Right renal cortex interstitium (tissue), 3 donors: ENCODE data around the gene ZNF185. TPM values are rescaled to one million over a fixed set of nuclear protein-coding genes. Genes with fewer than 3 reads are reported as not detected.
"Not testable (repeated sequence)": the region's sequence is repeated elsewhere in the genome, so short reads cannot be mapped to it uniquely, and the experiment has no call there.

Experiments used
- DNase-seq, 3 donors: peaks; one replicate each; pipeline ENCODE4 v3.0.0-alpha.2; 2013; ENCODE audit warnings: low read depth in 3 of 3, low spot score in 2 of 3
- polyA plus RNA-seq, 3 donors: library from polyadenylated mRNA; unstranded; fragments of 120-200 nt; gene quantifications; one replicate each; pipeline ENCODE4 v1.2.1, GENCODE V29; 2013; ENCODE audit not compliant: insufficient read length in 3 of 3

The ZNF185 gene
- polyA plus RNA-seq, 3 donors: 46.7 to 50.7 (median 49.5) TPM

DNA sequence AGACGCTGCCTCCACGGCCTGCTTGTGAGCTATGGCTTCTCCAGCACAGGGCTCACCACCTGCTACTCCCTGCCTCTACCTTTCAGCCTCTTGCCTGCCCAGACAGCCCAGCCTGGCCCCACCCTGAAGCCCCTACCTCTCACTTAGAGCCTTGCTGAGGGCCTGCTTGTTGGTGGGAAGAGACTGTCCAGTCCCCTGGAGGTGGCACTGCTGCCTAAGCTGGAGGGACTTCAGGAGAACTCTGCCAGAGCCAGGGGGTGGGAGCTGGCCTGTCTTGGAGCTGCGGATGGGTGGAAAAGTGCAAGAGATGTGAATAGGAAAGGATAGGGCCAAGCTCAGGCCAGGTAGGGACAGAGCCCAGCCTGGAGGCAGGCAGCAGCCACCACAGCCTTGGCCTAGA, 2.7 kb upstream of the ZNF185 start:
- DNase-seq: no peak

DNA sequence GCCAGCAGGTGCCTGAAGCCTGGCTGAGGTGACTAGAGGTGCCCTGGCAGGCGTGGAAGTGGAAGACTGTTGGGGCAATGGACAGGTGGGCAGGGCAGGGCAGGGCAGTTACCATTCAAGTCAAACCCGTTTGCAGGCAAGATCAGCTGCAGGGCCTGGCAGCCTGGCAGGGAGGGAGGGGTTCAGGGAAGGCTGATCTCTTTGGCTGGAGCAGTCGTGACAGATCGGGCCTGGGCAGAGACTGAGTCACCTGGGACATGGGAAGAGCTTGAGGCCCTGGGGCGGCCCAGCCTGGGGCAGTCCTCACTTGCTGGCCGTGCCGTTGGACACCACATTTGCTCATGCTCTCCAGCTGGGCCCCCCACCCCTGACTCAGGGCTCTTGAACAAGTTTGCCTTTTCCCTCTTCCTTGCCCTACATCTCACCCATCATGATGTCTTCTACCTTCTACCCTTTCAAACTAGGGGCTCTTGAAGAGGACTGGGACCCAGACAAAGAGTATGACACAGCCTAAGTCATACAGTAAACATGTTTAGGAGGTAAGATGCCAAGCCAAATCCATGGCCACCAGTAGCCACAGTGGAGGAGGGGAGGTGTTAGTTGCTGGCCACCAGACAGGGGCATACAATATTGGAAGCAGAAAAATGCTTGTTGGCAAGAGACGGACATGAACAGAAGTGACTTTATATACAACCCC, 2.0 kb upstream of the ZNF185 start:
- DNase-seq: no peak

DNA sequence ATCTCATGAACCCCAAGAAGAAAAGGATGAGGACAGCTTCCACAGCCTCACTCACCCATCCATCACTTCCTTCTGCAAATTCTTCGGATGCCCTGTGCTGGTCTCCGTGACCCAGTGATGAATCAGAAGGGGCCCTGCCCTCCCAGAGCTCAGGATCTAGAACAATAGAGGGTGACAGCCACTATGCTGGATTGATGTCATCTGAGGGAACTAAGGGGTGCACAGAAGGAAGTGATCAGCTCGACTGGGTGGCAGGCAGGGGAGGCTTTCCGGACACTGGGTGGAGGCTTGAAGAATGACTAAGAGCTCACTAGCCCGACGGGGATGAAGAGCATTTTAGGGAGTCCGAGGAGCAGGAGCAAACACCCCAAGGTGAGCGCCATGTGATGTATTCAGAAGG, 1.4 kb upstream of the ZNF185 start:
- DNase-seq: no peak

DNA sequence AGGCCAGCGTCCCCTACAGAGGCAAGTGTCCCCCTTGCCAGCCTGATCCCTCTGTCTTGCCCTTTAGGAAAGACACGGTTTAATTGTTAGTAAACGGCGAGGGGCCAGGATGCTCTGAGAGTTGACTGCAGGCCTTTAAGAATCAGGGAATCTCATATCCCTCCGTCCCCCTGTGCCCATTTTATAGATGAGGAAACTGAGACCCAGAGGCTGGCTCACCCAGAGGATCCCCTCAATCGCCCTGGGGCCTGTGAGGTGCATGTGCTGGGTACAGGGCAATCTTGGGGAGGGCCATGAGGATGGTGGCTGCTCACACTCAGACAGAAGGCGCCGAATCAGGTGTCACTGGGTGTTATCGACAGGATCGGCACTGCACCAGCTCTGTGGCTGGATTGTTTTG, 575 bp downstream of the ZNF185 start:
- DNase-seq: no peak

DNA sequence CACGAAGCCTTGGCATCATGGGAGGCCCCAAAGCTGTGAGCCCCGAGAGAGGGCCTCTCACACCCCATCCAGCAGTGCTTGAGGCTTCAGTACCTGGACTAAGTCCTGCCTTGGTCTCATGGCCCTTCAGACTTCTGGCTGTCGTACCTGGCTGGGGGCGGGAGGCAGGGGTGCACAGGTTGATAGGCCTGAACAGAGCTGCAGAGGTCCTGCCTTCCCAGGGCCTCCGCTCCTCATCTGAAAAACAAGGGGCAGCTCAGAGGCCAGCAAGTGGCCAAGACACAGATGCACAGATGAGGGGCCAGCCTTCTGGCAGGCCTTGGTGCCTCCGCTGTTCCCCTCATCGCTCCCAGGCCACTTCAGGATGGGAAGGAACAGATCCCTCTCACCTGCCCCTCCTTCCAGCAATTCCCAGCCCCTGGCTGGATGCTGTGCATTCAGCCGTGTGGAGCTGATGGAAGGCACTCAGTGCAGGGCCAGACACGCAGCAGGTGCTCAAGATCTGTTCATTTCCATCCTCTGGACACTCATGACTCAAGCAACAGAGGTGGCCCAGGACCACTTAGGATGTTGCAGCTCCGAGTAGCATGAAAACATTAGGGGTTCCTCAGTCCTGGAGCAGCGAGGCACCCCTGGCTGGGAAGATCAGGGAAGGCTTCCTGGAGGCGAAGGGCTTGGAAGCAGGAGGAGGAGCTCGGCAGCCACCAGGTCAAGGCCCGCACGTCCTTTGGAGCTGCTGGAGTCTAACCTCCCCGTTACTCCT, 1.4 kb downstream of the ZNF185 start:
- DNase-seq: no peak

DNA sequence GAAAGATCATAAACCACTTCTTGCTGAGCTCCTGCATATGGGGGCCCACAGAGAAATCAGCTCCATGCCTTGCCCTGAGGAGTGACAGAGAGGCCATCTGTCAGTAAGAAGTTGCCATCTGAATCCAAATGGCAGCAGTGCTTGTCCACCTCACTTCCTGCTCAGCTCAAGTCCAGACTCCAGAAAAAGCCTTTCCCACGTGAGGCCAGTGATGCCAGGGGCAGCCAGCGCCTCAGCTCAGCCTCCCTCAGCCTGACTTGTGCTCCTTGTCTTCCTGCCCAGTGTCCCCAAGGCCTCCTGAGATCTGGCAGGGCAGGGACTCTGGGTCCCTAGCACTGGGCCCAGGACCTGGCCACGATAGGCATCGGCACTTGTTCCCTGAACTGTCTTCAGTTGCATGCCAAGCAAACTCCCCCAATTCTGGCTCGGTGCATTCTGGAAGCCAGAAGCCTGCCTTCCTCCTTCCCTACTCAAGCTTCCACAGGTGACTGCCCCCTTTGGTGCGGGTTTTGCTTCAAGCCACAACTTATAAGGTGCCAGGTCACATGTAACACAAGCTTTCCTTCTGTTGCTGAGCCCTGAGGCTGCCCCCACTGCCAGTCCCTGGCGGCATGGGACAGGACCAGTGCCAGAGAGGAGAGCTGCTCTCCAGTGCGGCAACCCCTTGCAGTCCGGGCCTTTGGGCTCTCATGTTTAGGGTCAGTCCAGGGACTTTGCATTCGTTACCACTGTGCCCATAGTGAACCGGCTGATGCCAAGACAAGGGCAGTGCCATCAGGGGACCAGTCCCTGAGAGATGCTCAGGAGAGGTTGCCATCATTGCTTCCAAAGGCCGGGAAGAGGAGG, 2.2 kb downstream of the ZNF185 start:
- DNase-seq: no peak

DNA sequence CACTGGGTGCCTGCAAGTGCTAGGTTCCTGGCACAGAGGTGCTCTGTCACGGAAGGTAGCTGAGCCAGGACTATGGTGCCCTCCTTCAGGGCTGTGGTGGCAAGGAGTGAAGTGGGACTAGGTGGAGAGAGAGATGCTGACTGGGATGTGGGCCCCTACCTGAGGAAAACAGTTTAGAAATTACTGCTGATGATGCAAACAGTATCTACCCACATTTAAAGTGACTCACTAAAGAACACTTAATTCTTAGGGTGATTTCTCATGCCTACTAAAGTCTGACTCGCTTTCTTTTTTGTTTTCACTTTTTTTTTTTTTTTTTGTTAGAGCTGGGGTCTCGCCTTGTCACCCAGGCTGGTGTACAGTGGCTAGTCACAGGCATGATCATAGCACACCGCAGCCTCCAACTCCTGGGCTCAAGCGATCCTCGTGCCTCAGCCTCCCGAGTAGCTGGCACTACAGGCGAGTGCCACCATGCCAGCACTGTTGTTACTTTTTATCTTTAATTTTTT, 3.1 kb downstream of the ZNF185 start:
- DNase-seq: no peak

DNA sequence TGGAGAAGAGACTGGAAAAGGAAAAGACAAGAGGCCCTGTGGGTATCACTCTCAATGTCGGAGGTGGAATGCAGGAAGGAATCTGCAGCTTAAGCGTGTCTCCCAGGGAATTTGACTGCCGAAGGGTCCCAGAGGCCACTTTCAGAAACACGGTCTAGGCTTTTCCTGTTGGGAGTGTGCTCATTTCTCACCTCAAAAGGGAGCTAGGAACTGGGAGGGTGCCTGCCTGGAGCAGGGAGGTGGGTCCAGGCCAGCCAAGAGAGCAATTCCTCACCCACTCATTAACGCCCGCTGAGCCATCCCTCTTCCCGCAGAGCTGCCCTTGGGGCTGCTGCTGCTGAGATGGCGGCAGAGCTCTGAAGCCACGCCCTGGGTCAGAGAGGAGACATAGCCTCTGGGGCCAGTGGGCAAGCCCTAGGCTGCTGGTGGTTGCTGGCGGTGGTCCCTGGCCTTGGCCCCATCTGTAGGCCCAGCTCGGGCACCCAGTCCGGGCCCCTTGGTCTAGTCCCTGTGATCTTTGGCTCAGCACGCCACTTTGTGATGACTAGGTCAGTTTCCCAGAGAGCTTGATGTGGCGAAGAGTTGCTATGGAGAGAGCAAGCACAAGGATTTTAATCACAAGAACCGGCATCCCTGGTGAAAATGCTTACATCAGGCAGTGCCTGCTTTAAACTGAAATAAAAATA, 4.1 kb downstream of the ZNF185 start:
- no peak for DNase-seq

DNA sequence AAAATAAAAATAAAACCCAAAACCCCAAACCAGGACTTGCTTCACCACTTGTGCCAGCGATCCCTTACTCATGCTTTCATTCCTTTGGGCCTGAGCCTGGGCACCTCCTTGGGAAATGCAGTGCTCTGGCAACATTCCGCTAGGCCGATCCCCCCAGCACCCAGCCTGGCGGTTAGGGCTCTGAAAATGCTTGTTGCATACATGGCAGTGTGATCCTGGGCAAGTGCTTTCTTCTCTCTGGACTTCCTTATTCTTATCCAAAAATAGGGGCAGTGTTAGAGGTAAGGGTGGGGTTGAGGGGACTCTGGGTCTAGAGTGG, 4.6 kb downstream of the ZNF185 start:
- no peak for DNase-seq

DNA sequence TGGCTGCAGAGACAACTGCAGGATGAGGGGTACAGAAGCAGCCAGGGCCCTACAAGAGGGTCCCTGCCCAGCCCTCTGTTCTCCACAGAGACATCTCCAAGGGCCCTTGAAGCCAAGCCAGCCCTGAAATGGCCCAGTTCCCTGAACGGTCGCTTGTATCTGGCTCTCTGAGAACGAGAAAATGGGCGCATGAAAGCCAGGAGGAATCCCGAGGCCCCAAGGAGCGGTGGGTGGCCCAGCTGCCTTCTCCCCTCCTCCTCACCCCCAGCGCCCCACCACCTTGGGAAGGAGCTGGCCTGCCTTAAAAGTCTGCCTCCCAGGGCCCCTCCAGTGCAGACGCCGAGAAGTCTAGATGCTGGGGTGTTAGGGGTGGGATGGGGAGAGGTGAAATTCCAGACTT, 5.7 kb downstream of the ZNF185 start:
- DNase-seq: no peak

DNA sequence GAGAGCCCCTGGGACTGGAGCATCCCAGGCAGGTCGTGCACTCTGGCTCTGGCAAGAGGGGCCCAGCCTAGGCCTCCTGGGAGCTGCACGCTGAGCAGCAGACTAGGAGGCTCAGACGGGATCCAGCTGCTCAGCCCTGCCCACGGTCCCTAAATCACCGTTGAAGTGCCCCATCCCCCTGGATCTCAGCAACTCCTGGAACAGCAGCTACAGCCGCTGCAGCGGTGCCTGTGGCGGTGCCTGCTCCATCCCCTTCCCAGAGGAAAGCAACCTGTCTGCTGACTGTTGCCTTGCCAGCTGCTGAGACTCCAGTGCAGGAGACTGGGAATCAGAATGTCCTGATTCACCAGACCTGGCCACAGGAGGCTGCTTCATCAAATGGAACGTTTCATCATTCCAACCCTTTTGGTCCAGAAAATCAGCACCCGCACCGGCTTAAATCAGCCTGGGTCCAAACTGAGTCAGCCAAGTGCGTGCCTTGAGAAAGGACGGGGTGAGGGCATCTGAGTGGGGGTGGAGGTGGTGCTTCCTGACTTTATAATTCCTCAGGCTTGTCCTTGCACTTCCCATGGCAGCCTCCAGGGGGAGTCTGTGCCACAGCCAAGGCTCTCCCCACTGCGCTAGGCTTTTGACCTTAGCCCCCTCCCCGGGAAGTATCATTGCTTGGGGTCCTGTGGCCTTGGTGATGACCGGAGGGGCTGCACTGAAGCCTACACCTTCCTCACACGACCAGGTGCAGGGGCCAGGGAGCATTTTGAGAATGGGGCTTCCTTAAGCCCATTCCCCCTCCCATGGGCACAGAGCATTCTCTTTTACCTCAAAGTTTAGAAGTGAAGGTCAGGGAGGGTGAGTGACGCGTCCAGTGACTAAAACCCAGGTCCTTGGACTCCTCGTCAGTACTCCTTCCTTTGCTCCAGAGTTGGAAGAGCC, 6.5 kb downstream of the ZNF185 start:
- DNase-seq: no peak

DNA sequence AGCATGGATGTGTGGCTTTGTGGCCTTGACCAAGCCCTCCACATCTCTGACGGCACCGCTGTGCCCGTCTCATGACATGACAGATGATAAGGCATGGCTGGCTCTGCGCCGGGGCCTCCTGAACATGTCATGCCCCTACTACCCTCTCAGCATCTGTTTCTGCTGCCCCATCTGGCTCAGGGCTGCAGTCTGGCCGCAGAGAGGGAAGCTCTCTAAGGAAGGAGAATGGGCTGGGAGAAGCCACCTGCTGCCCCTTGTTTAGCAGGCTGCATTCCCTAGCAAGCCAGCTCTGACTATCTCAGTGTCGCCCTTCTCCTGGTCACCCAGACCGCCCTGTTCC, 7.2 kb downstream of the ZNF185 start:
- no peak for DNase-seq

DNA sequence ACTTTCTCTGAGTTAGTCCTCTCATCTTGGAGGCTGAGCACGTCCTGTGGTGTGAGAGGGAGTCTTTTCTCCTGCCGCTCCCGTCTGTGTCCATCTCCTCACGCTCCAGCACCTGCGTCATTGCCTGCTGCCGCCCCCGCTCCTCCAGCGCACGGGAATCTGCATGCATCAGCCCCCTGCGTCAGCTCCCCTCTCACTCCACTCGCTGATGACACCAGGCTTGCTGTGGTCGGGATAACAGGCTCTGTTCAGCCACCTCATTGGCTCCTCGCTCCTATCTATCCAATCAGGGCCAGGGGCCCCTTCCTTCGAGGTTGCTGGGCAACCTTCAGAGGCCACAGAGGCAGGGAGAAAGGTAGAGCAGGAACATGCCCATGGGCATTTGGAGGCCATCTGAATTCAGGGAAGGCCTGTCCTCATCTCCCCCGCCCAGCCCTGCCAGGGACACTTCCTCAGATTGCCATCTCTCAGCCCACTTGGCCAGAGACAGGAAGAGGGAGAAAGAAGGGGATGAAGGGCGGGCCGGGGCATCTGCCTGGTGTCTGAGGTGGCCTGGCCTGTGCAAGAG, 9.3 kb downstream of the ZNF185 start:
- DNase-seq: no peak

DNA sequence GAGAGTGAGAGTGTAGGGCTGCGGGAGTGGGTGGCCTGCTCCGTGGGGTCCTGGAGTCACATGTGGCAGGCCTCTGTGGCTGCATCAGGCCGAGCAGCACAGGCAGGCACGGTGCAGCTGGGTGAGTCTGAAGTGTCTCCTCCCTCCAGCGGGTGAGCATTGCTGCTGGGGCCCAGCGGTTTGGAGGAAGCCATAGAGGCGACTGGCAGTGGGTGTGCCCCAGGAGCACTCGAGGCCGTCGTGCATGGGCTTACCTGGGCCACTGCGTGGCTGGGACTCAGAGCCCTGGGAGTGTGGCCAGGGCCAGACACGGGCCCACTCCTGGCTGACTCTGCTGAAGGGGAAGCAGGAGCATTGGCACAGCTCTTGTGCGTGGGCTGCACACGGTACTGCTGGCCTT, 10.6 kb downstream of the ZNF185 start:
- no peak for DNase-seq

DNA sequence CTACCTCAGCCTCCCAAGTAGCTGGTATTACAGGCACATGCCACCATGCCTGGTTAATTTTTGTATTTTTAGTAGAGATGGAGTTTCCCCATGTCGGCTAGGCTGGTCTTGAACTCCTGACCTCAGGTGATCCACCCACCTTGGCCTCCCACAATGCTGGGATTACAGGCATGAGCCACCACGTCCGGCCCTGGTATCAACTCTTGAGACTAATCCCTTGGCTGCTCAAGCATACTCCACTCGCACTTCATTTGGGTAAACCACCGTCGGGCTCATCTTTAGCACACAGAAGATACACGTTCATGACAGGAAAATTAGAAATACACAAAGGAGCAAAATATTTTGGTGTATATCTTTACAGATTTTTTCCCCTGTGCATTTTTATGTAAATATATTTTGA, 12.2 kb downstream of the ZNF185 start:
- not testable (repeated sequence) for DNase-seq

DNA sequence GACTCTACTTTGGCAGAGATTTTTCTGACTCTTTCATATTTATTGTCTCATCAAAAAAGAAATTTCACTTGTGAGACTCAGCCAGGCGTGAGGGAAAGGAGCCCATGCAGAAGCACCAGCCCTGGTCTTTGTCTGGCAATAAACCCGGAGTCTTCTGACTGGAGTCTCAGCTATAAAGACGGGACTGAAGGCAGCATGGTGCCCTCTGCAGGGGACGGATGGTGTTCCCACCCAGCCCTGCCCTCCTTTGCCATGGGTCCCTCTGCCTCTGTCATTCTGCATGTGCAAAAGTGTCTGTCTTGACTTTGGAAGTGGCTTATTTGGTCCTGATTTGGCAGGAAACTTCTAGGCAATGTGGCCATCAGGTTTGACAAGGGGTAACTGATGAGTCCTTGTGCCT, 14.2 kb downstream of the ZNF185 start:
- no peak for DNase-seq

DNA sequence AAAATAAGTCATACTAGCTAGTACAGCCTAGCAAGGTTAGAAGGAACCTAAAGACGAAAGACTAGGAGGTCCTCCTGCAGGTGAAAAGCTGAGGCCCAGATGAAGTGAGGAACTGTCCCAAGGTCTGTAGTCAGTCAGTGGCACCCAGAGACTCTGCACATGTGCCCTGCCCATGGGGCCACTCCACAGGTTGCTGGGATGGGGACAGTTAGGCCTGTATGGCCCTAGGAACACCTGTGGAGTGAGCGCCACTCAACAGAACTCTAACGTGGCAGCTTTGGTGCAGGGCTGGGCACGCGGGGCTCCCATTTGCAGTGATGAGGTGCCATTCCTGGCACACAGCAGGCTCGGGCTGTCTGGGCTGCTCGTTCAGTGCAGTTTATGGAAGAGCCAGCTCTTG, 14.8 kb downstream of the ZNF185 start:
- no peak for DNase-seq

DNA sequence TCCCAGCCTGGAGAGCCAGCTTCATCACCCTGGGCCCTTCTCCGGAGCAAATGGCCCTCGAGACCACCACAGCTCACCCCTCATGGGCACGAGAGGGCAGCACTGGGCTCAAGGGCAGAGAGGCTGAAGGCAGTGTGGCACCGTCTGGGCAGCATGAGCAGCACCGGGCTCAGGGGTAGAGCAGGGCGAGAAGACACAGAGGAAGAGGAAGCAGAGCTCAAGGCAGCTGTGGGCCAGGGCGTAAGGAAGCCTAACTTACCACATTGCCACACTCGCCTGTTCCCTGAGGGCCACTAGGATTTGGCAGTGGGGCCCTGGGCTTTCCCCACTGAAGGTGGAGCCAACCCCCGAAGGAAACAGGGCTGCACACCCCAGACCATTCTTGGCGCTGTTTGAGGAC, 15.5 kb downstream of the ZNF185 start:
- DNase-seq: no peak

DNA sequence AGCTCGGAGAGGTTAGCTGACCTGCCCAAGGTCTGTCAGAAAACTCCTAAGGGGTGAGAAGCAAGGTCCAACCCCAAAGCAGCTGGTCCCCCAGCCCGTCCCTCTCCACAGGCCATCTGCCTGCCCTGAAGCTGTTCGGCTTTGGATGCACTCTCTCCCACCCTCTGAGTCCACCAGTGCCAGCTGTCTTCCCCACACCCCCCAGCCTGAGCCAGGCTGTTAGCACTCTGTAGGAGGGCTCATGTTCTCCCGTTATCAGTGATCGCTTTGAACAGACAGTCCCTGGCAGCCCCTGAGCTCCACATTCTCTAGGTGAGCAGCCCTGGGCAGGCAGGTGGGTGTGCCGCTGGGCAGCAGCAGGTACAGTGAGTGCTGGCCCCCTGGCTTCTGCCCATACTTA, 16.0 kb downstream of the ZNF185 start:
- DNase-seq: no peak
